Spinal cord (tissue), 10 donors: ENCODE measurements around the gene LGALS1. TPM values are rescaled to one million over a fixed set of nuclear protein-coding genes. Genes with fewer than 3 reads are reported as not detected.
"Not testable (repeated sequence)": the region's sequence is repeated elsewhere in the genome, so short reads cannot be mapped to it uniquely, and the experiment has no call there.

Experiments used
- DNase-seq, 6 donors: peaks; one replicate each; pipeline versions ENCODE4 v3.0.0 to v3.0.0-alpha.2; 2013 to 2015; ENCODE audit warnings: low spot score in 6 of 6, low read depth in 4 of 6
- H3K27ac ChIP-seq: one replicate; pipeline ENCODE4 v1.5.1; 2013; ENCODE audit warnings: low read depth, low read length, control low read depth
- H3K27me3 ChIP-seq: one replicate; pipeline ENCODE4 v1.6.1; 2013; ENCODE audit warnings: low read length; ENCODE audit not compliant: control insufficient read depth, insufficient read depth
- H3K36me3 ChIP-seq: one replicate; pipeline ENCODE4 v1.6.1; 2013; ENCODE audit warnings: low read length; ENCODE audit not compliant: control insufficient read depth, insufficient read depth
- H3K4me1 ChIP-seq: one replicate; pipeline ENCODE4 v1.6.1; 2013; ENCODE audit warnings: low read length; ENCODE audit not compliant: control insufficient read depth, insufficient read depth
- H3K4me3 ChIP-seq: one replicate; pipeline ENCODE4 v1.5.1; 2013; ENCODE audit warnings: low read depth, low read length, control low read depth
- H3K9me3 ChIP-seq: one replicate; pipeline ENCODE4 v1.6.1; 2013; ENCODE audit warnings: low read length; ENCODE audit not compliant: control insufficient read depth, insufficient read depth
- WGBS: methylation state at CpG from one replicate; pipeline ENCODE4 v1.1.5; 2013; ENCODE audit warnings: missing lambda C conversion rate; ENCODE audit not compliant: insufficient coverage; 5-methylcytosine and 5-hydroxymethylcytosine counted together
- polyA plus RNA-seq, 2 donors: library from polyadenylated mRNA; unstranded; fragments of 120-200 nt; gene quantifications; one replicate each; pipeline ENCODE4 v1.2.1, GENCODE V29; 2013; ENCODE audit not compliant: insufficient read length in 2 of 2
- total RNA-seq, 2 donors: library from RNA; depleted of rRNA in 1 of 2; stranded (reverse); fragments of 120-200 nt in 1 of 2; fragments of >200 nt in 1 of 2; gene quantifications; one replicate each; pipeline versions ENCODE4 v1.2.3 to v1.2.4, GENCODE V29; 2013 to 2014
- donor health status: healthy.

LGALS1 gene
- total and polyA plus RNA-seq, 4 donors, result 373 to 1,031 (median 582) TPM

DNA sequence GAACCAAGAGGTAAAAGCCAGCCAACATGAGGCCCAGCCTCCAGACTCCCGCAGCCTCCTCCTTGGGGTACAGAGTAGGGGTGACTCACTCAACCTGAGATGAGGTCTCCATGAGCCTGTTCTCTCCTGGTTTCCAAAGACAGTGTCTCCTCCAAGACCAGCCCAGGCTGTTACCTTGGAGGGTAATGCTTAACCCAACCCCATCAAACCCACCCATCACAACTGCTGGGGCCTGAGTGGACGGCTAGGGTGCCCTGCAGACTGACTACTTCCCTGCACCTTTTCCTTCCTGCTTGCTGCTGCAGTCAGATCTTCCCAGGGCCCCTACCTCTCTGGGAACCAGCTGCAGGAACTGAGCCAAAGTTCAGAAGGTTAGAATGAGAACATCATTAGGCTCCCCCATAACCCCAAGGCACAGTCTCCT, 5.6 kb downstream of the LGALS1 start:
- Histone ChIP-seq H3K36me3 (peaks cover 3% of the 10 kb centered on the region), H3K4me1 (peaks cover 25% of the 10 kb centered on the region), H3K4me3 (no peak overlapping the region), H3K9me3 (no peaks in the 10 kb centered on the region), H3K27ac (no peak overlapping the region), H3K27me3 (no peaks in the 10 kb centered on the region)
- 90% methylated on average over 2 of the region's 2 CpGs for WGBS
- no peak for DNase-seq

GRCh38 chr22:37681556-37682049, 6.2 kb downstream of the LGALS1 start:
- H3K27ac ChIP-seq, result no peak overlapping the region
- WGBS, result 38% methylated on average over 5 of the region's 6 CpGs
- peaks cover 21% of the 10 kb centered on the region for H3K4me1 ChIP-seq
- H3K9me3 ChIP-seq, result no peaks in the 10 kb centered on the region
- no peak overlapping the region for H3K4me3 ChIP-seq
- peaks cover 3% of the 10 kb centered on the region for H3K36me3 ChIP-seq
- H3K27me3 ChIP-seq, result no peaks in the 10 kb centered on the region
- DNase-seq, result peak in 3 of 6 donors; percentile 29 to 77 (median 48)

DNA sequence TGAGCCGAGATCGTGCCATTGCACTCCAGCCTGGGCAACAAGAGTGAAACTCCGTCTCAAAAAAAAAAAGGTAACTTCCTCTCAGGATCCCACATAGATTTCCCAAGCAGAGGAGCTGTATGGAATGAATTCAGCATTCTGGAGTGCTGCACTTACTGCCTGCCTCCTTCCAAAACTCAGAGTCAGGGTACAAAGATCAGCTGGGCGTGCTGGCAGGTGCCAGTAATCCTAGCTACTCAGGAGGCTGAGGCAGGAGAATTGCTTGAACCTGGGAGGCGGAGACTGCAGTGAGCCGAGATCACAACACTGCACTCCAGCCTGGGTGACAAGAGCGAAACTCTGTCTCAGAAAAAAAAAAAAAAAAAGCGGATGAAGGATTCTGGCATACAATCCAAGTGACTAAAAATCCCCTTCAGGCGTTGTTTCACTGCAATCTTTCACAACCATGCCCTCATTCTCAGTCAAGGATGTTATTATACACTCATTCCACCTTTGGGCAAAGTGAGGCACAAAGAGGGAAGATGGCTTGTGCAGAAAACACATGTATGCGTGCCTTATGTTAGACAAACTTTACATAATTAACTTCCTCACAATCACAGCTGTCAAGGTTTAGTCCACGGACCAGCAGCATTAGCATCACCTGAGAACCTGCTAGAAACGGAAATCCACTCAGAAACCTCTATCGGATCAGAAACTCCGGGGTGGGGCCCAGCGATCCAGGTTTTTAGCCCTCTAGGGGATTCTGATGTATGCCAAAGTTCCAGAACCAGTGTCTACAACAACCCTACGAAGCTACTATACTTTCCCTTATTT, 9.6 kb downstream of the LGALS1 start:
- 84% methylated on average over 9 of the region's 16 CpGs for WGBS
- no peaks in the 10 kb centered on the region for H3K9me3 ChIP-seq
- H3K36me3 ChIP-seq, result peaks cover 20% of the 10 kb centered on the region
- no peak overlapping the region for H3K27ac ChIP-seq
- peaks cover 20% of the 10 kb centered on the region for H3K4me1 ChIP-seq
- H3K27me3 ChIP-seq, result no peaks in the 10 kb centered on the region
- DNase-seq, result no peak
- no peak overlapping the region for H3K4me3 ChIP-seq

GRCh38 chr22:37686002-37686982, 10.9 kb downstream of the LGALS1 start, which contains the start of gene NOL12:
TSS of gene NOL12 (plus strand) at chr22:37686343. CDS start at chr22:37686393, 50 bp downstream.
- peak; percentile 75 to 97 (median 88) for DNase-seq
- H3K4me1 ChIP-seq, result peaks cover 20% of the 10 kb centered on the region
- H3K36me3 ChIP-seq, result peaks cover 32% of the 10 kb centered on the region
- WGBS, result 1% methylated on average over 60 of the region's 62 CpGs
- H3K4me3 ChIP-seq, result peak within 1 kb of the TSS; percentile 84
- peak within 1 kb of the TSS; percentile 80 for H3K27ac ChIP-seq
- no peaks in the 10 kb centered on the region for H3K9me3 ChIP-seq
- no peaks in the 10 kb centered on the region for H3K27me3 ChIP-seq

- H3K9me3 ChIP-seq, result no peaks in the 10 kb centered on the region
- H3K27ac ChIP-seq, result no peak overlapping the region
- WGBS, result 96% methylated on average over 5 of the region's 7 CpGs
- H3K4me1 ChIP-seq, result peaks cover 16% of the 10 kb centered on the region
- no peak overlapping the region for H3K4me3 ChIP-seq
- no peak for DNase-seq
- H3K27me3 ChIP-seq, result no peaks in the 10 kb centered on the region
- H3K36me3 ChIP-seq, result peaks cover 59% of the 10 kb centered on the region
Observed at GRCh38 chr22:37690407-37690806, 15.0 kb downstream of the LGALS1 start.

- Histone ChIP-seq H3K4me1 (peaks cover 19% of the 10 kb centered on the region), H3K36me3 (peaks cover 62% of the 10 kb centered on the region), H3K27ac (no peak overlapping the region), H3K9me3 (no peaks in the 10 kb centered on the region), H3K4me3 (no peak overlapping the region), H3K27me3 (no peaks in the 10 kb centered on the region)
- WGBS, result 96% methylated on average over 17 of the region's 18 CpGs
- no peak for DNase-seq
Observed at GRCh38 chr22:37690901-37691504, 15.6 kb downstream of the LGALS1 start.

DNA sequence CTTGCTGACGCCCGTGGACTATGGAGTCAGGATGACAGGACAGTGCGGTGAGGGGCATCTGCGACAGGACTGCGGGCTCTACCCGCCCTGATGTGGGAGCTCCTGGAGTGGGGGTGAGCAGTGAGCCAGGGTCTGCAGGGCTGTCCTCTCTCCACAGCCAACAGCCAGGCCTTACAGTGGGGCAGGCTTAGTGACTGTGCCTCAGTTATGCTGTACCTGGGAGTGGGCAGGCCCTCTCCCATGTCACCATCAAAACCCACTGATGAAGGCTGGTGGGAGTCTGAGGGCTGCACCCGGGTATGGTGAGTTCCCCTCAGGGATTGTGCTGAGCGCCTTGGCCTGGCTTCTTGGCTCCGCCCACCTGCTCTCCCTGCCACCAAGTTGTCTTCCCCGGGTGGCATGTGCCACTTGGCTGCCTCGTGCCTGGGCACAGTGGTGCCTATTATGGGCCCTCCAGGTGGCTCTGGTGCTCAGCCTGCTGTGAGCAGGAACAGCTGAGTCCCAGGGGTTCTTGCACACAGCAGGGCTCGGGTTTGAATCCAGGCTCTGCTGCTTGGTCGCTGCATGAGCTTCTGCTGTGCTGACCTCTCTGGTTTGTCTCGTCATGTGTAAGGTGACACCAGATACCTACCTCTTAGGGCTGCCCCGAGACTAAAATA, 17.3 kb downstream of the LGALS1 start:
- Histone ChIP-seq H3K4me3 (no peak overlapping the region), H3K27ac (no peak overlapping the region), H3K27me3 (no peaks in the 10 kb centered on the region), H3K9me3 (no peaks in the 10 kb centered on the region), H3K36me3 (peaks cover 62% of the 10 kb centered on the region), H3K4me1 (peaks cover 23% of the 10 kb centered on the region)
- DNase-seq, result no peak
- WGBS, result 95% methylated on average over 15 of the region's 15 CpGs

DNA sequence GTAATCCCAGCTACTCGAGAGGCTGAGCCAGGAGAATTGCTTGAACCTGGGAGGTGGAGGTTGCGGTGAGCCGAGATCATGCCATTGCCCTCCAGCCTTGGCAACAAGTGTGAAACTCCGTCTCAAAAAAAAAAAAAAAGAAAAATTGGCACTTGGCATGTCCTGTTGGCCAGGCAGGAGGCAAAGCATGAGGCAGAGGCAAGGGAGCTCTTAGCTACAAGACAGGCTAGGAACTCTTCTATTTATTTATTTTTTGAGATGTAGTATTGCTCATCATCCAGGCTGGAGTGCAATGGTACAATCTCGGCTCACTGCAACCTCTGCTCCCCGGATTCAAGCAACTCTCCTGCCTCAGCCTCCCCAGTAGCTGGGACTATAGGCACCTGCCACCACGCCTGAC, 18.7 kb downstream of the LGALS1 start:
- H3K4me3 ChIP-seq, H3K27me3 ChIP-seq, DNase-seq, H3K9me3 ChIP-seq, H3K27ac ChIP-seq: not testable (repeated sequence)
- Histone ChIP-seq H3K36me3 (peaks cover 50% of the 10 kb centered on the region), H3K4me1 (peaks cover 23% of the 10 kb centered on the region)
- 94% methylated on average over 4 of the region's 7 CpGs for WGBS

- WGBS, result 18% methylated on average over 10 of the region's 13 CpGs
- H3K4me1 ChIP-seq, result peaks cover 23% of the 10 kb centered on the region
- H3K27ac ChIP-seq, result peak overlapping the region; percentile 54
Observed at GRCh38 chr22:37696260-37696656, 20.8 kb downstream of the LGALS1 start.

More at GRCh38 chr22:37696260-37696656, 20.8 kb downstream of the LGALS1 start:
- not testable (repeated sequence) for H3K27me3 ChIP-seq, DNase-seq, H3K9me3 ChIP-seq
- H3K4me3 ChIP-seq, result peak overlapping the region; percentile 47
- peaks cover 38% of the 10 kb centered on the region for H3K36me3 ChIP-seq
